Measurements from ENCODE around the gene RNF214. TPM values are rescaled to one million over a fixed set of nuclear protein-coding genes. Genes with fewer than 3 reads are reported as not detected.

RNF214 gene
- total and polyA plus RNA-seq, 2 of the 4 experiments (the other 2 are of a cell fraction): 7.9 to 14.8 TPM

GRCh38 chr11:117219001-117219400, 13.5 kb upstream of the RNF214 start:
- peak overlapping the region; percentile 95 to 99 for H4K8ac ChIP-seq (ENCODE audit: low read depth in 2 of 2, low read length in 2 of 2)
- H2BK20ac ChIP-seq (ENCODE audit: low read depth, low read length): peak overlapping the region; percentile 96
- intact Hi-C loops (cut with micrococcal nuclease) (no loop called here), in situ Hi-C loops (cut with MboI; ENCODE audit: low sequenced_read_pairs) (no loop called here), dilution Hi-C loops (cut with HindIII; ENCODE audit: low sequenced_read_pairs, unreplicated experiment) (no loop called here)
- peak overlapping the region; percentile 90 for H3K9ac ChIP-seq (ENCODE audit: low read depth, low read length)
- H3K4me2 ChIP-seq (ENCODE audit: low read depth, low read length): no peak overlapping the region
- ChIA-PET POLR2A (ENCODE audit: unreplicated experiment) (interaction anchor here (1.2 kb wide), 1 partner anchor 8 kb away, joined by 6 read pairs; no protein-coding TSS in a partner anchor), CTCF (interaction anchor here (2.0 kb wide), 1 partner anchor 8 kb away, joined by 6 read pairs; no protein-coding TSS in a partner anchor)
- H2AK9ac ChIP-seq (replicated peaks; ENCODE audit: low read depth, low read length, poor library complexity): peak overlapping the region; percentile 37
- H3K79me1 ChIP-seq (ENCODE audit: low read depth in 1 of 2, low read length in 2 of 2): peaks cover 18 to 58% of the 10 kb centered on the region in 2 experiments; a peak in 3 of 4 replicates
- H3K9me3 ChIP-seq (ENCODE audit: control insufficient read depth, insufficient read depth, low read length): no peaks in the 10 kb centered on the region
- H3K23ac ChIP-seq (ENCODE audit: low read depth, low read length): peak overlapping the region; percentile 98
- H3K27me3 ChIP-seq (ENCODE audit: control insufficient read depth, insufficient read depth, low read length): no peaks in the 10 kb centered on the region
- peak overlapping the region; percentile 100 for H3K27ac ChIP-seq (ENCODE audit: insufficient read depth, low read length)
- no TSS peak for BruUV-seq (replicated peaks)
- H2BK120ac ChIP-seq (ENCODE audit: low read depth, low read length): peak overlapping the region; percentile 97
- H3K18ac ChIP-seq (ENCODE audit: low read depth, low read length): peak overlapping the region; percentile 98
- peak overlapping the region; percentile 100 for H2AK5ac ChIP-seq (ENCODE audit: low read depth, low read length)
- TF ChIP-seq RFX5 (IDR thresholded peaks at IDR 0.05; ENCODE audit: low read depth, low read length) (no peak), BHLHE40 (IDR thresholded peaks at IDR 0.05; ENCODE audit: low read depth, low read length) (no peak), MXI1 (IDR thresholded peaks at IDR 0.05; ENCODE audit: borderline replicate concordance, low read depth, low read length) (no peak), RCOR1 (IDR thresholded peaks at IDR 0.05; ENCODE audit: insufficient replicate concordance, low read length) (no peak), FOS (IDR thresholded peaks at IDR 0.05; ENCODE audit: low read depth, low read length) (no peak), SMC3 (IDR thresholded peaks at IDR 0.05; ENCODE audit: low read depth, low read length) (no peak), CEBPB (IDR thresholded peaks at IDR 0.05; ENCODE audit: low read depth, low read length) (no peak)
- ATAC-seq (ENCODE audit: low read depth): no peak
- peak overlapping the region; percentile 99 for H3K4ac ChIP-seq (ENCODE audit: low read depth, low read length)
- H4K91ac ChIP-seq (ENCODE audit: insufficient read depth, low read depth, low read length): peak overlapping the region; percentile 99
- no peak overlapping the region for H2AFZ ChIP-seq (replicated peaks; ENCODE audit: low read length, poor library complexity)
- peak overlapping the region; percentile 99 for H2BK5ac ChIP-seq (ENCODE audit: low read depth, low read length, poor library complexity, severe bottlenecking)
- H3K9me1 ChIP-seq (ENCODE audit: insufficient read depth, low read length): peaks cover 28% of the 10 kb centered on the region
- H3K4me3 ChIP-seq (ENCODE audit: insufficient read depth, low read depth, low read length): no peak overlapping the region
- peak overlapping the region; percentile 100 for H4K5ac ChIP-seq (ENCODE audit: low read depth, low read length)
- DNase-seq: no peak
- no peaks in the 10 kb centered on the region for H4K20me1 ChIP-seq (ENCODE audit: insufficient read depth, low read length)
- peaks cover 40% of the 10 kb centered on the region for H3K4me1 ChIP-seq (ENCODE audit: control insufficient read depth, insufficient read depth, low read length)
- H2BK15ac ChIP-seq (ENCODE audit: low read depth, low read length): peak overlapping the region; percentile 100
- H3K36me3 ChIP-seq (ENCODE audit: control insufficient read depth, insufficient read depth, low read length): peaks cover 44% of the 10 kb centered on the region
- peak overlapping the region; percentile 98 for H3K14ac ChIP-seq (replicated peaks; ENCODE audit: low read depth, low read length)
- 95% methylated on average over 7 of the region's 9 CpGs; no CpG with 5 or more reads in 1 of the 2 experiments for WGBS, 2 experiments (ENCODE audit: extremely low coverage in 2 of 2, insufficient read length in 1 of 2)
- peak overlapping the region; percentile 98 for H3K56ac ChIP-seq (ENCODE audit: extremely low read depth, insufficient read depth, low read length)
